ENCODE measurements around the gene DGKZ. TPM values are rescaled to one million over a fixed set of nuclear protein-coding genes. Genes with fewer than 3 reads are reported as not detected.

Gene DGKZ
- polyA plus RNA-seq, 2 of the 4 experiments (the other 2 are of a cell fraction), result 12.8 to 28.4 TPM

GRCh38 chr11:46357483-46357936 is 10.2 kb downstream of the DGKZ start:
- ChIA-PET CTCF (interaction anchor here (0.6 to 25.2 kb wide), 9 partner anchors 10 to 181 kb away, joined by 3 to 325 read pairs (median 4); partner anchors contain the start of gene DGKZ), POLR2A (no interaction called here)
- Histone ChIP-seq H3K9me3 (no peaks in the 10 kb centered on the region), H3K4me2 (no peak overlapping the region), H3K4me3 (no peak overlapping the region), H3K4me1 (peaks cover under 1% of the 10 kb centered on the region; the same call in 2 of the 3 replicates), H3K27ac (no peak overlapping the region)
- WGBS (ENCODE audit: missing lambda C conversion rate), result 95% methylated on average over 11 of the region's 11 CpGs
- TF ChIP-seq RARB (CRISPR knock-in tag; IDR thresholded peaks at IDR 0.05), result no peak
- TF ChIP-seq POLR2A (IDR thresholded peaks at IDR 0.05; ENCODE audit: low read length), result no peak
- TF ChIP-seq FOXS1 (CRISPR knock-in tag; IDR thresholded peaks at IDR 0.05), result no peak
- TF ChIP-seq RAD21 (conservative IDR thresholded peaks at IDR 0.05 in 1 of 2, IDR thresholded peaks at IDR 0.05 in 1 of 2), result no peak
- no peak for TF ChIP-seq CBX8 (IDR thresholded peaks at IDR 0.05)
- no peak for TF ChIP-seq BHLHE40 (IDR thresholded peaks at IDR 0.05; ENCODE audit: low read depth, low read length)
- no peak for TF ChIP-seq ZC3H11A (IDR thresholded peaks at IDR 0.05)
- TF ChIP-seq CTCF (IDR thresholded peaks at IDR 0.05), result no peak
- TF ChIP-seq HMGXB4 (CRISPR knock-in tag; IDR thresholded peaks at IDR 0.05; ENCODE audit: borderline replicate concordance), result no peak
- TF ChIP-seq HEYL (CRISPR knock-in tag; IDR thresholded peaks at IDR 0.05), result no peak
- no peak for TF ChIP-seq PBX3 (IDR thresholded peaks at IDR 0.05)
- FAIRE-seq, result no peak
- no peak for DNase-seq (ENCODE audit: low read depth in 1 of 2, low spot score in 1 of 2)
- ATAC-seq, result peak in 1 of 2 experiments; percentile 25; a peak in 1 of 6 replicates

GRCh38 chr11:46359953-46360352 is 12.7 kb downstream of the DGKZ start:
- Histone ChIP-seq H3K27ac (no peak overlapping the region), H3K9me3 (no peaks in the 10 kb centered on the region), H3K4me1 (peaks cover 10% of the 10 kb centered on the region)

GRCh38 chr11:46360878-46361277 is 13.6 kb downstream of the DGKZ start:
- ATAC-seq (no peak), DNase-seq (ENCODE audit: low read depth in 1 of 2, low spot score in 1 of 2) (no peak), FAIRE-seq (no peak)
- 82% methylated on average over 7 of the region's 7 CpGs for WGBS (ENCODE audit: missing lambda C conversion rate)
- ChIA-PET POLR2A (no interaction called here), CTCF (interaction anchor here (1.2 to 25.2 kb wide), 6 partner anchors 6 to 31 kb away, joined by 4 to 325 read pairs (median 6); partner anchors contain the start of genes CHRM4 and DGKZ)
- Histone ChIP-seq H3K27ac (no peak overlapping the region), H3K4me2 (no peak overlapping the region), H3K4me1 (peaks cover 10% of the 10 kb centered on the region), H3K4me3 (no peak overlapping the region), H3K9me3 (no peaks in the 10 kb centered on the region)
- TF ChIP-seq ZC3H11A (IDR thresholded peaks at IDR 0.05) (no peak), POLR2AphosphoS2 (conservative IDR thresholded peaks at IDR 0.05; ENCODE audit: low read length) (no peak), ZSCAN20 (CRISPR knock-in tag; IDR thresholded peaks at IDR 0.05) (no peak), TFCP2L1 (CRISPR knock-in tag; IDR thresholded peaks at IDR 0.05) (no peak), MAZ (IDR thresholded peaks at IDR 0.05; ENCODE audit: borderline replicate concordance, low read depth, low read length) (no peak), HMGXB4 (CRISPR knock-in tag; IDR thresholded peaks at IDR 0.05; ENCODE audit: borderline replicate concordance) (no peak), TP53 (CRISPR knock-in tag; IDR thresholded peaks at IDR 0.05) (no peak), JUNB (IDR thresholded peaks at IDR 0.05) (no peak), FOXS1 (CRISPR knock-in tag; IDR thresholded peaks at IDR 0.05) (no peak), MYC (IDR thresholded peaks at IDR 0.05; ENCODE audit: borderline replicate concordance, low read length) (no peak), HOXA7 (CRISPR knock-in tag; IDR thresholded peaks at IDR 0.05) (no peak), EHMT2 (IDR thresholded peaks at IDR 0.05; ENCODE audit: low read depth) (no peak), FOSL2 (IDR thresholded peaks at IDR 0.05) (no peak), FOSL2 (CRISPR knock-in tag; IDR thresholded peaks at IDR 0.05) (no peak), E2F6 (IDR thresholded peaks at IDR 0.05; ENCODE audit: borderline replicate concordance, low read depth) (no peak), KDM5A (IDR thresholded peaks at IDR 0.05) (no peak)

More at GRCh38 chr11:46359953-46360352, 12.7 kb downstream of the DGKZ start:
- no peak overlapping the region for H3K4me2 ChIP-seq
- DNase-seq (ENCODE audit: low read depth in 1 of 2, low spot score in 1 of 2), result no peak
- ChIA-PET CTCF (interaction anchor here (0.6 to 25.2 kb wide), 5 partner anchors 7 to 121 kb away, joined by 3 to 325 read pairs (median 7); partner anchors contain the start of genes CHRM4 and DGKZ), POLR2A (no interaction called here)
- no peak for ATAC-seq
- 87% methylated on average over 1 of the region's 1 CpG for WGBS (ENCODE audit: missing lambda C conversion rate)
- FAIRE-seq, result no peak
- no peak overlapping the region for H3K4me3 ChIP-seq
- no peak for TF ChIP-seq BHLHE40 (IDR thresholded peaks at IDR 0.05; ENCODE audit: low read depth, low read length)
- no peak for TF ChIP-seq RAD21 (conservative IDR thresholded peaks at IDR 0.05 in 1 of 2, IDR thresholded peaks at IDR 0.05 in 1 of 2)
